Naive thymus-derived CD4-positive, alpha-beta T cell (primary cell): Measurements from ENCODE around the gene RNF14. TPM values are rescaled to one million over a fixed set of nuclear protein-coding genes. Genes with fewer than 3 reads are reported as not detected.

Experiments used
- ATAC-seq: fragments of 150-1000 bp; cut with Tn5 transposase; 2 replicates; pipeline ENCODE4 v1.10.0; 2021; ENCODE audit warnings: mild to moderate bottlenecking, moderate library complexity
- CTCF ChIA-PET: fragments of 350-600 bp; sonication (Branson Sonifier 250); formaldehyde crosslinking; loops from one replicate; lab custom pipeline; 2021; ENCODE audit warnings: antibody characterized with exemption; lab: Charles Lee
- POLR2A ChIA-PET: fragments of 350-600 bp; sonication (Branson Sonifier 250); formaldehyde crosslinking; loops from one replicate; lab custom pipeline; 2021; ENCODE audit warnings: antibody characterized with exemption, inconsistent platforms; lab: Charles Lee
- DNase-seq, 9 donors: peaks; one replicate each; pipeline versions ENCODE4 v3.0.0 to v3.0.0-alpha.2; 2020 to 2022; ENCODE audit warnings: mixed read lengths in 1 of 9
- H3K27ac ChIP-seq: one replicate; pipeline ENCODE4 v1.7.0; 2013; ENCODE audit warnings: mild to moderate bottlenecking, low read depth, low read length, moderate library complexity
- H3K27me3 ChIP-seq, 2 donors: one replicate each; pipeline ENCODE4 v1.7.0; 2013; ENCODE audit warnings: low read length in 2 of 2, mild to moderate bottlenecking in 2 of 2, moderate library complexity in 2 of 2; ENCODE audit not compliant: control insufficient read depth in 2 of 2, insufficient read depth in 2 of 2
- H3K36me3 ChIP-seq, 3 experiments: 1 replicate in 2 of 3; 2 replicates in 1 of 3; pipeline ENCODE4 v1.7.0; 2013; ENCODE audit warnings: low read length in 3 of 3, mild to moderate bottlenecking in 3 of 3, moderate library complexity in 1 of 3; ENCODE audit not compliant: insufficient read depth in 3 of 3, control insufficient read depth in 2 of 3
- H3K4me1 ChIP-seq, 2 donors: one replicate each; pipeline ENCODE4 v1.7.0; 2013; ENCODE audit warnings: low read length in 2 of 2, mild to moderate bottlenecking in 2 of 2, moderate library complexity in 1 of 2; ENCODE audit not compliant: control insufficient read depth in 2 of 2, insufficient read depth in 2 of 2
- H3K4me3 ChIP-seq: 2 replicates; pipeline ENCODE4 v1.7.0; 2013; ENCODE audit warnings: mild to moderate bottlenecking, low read length
- H3K9me3 ChIP-seq, 3 experiments: 1 replicate in 2 of 3; 2 replicates in 1 of 3; pipeline ENCODE4 v1.7.0; 2013; ENCODE audit warnings: low read length in 3 of 3; ENCODE audit not compliant: control insufficient read depth in 2 of 3
- H3K27ac Mint-ChIP-seq, 9 donors: one replicate each; pipeline ENCODE4 v1.8.0; 2020 to 2022; ENCODE audit warnings: mixed read lengths in 9 of 9, mild to moderate bottlenecking in 8 of 9, moderate library complexity in 5 of 9, inconsistent platforms in 2 of 9
- H3K27me3 Mint-ChIP-seq, 5 donors: one replicate each; pipeline ENCODE4 v1.8.0; 2021 to 2022; ENCODE audit warnings: mixed read lengths in 5 of 5, mild to moderate bottlenecking in 1 of 5
- H3K36me3 Mint-ChIP-seq, 5 donors: one replicate each; pipeline ENCODE4 v1.8.0; 2020 to 2022; ENCODE audit warnings: mixed read lengths in 5 of 5, mild to moderate bottlenecking in 3 of 5, inconsistent platforms in 1 of 5
- H3K4me1 Mint-ChIP-seq, 7 donors: one replicate each; pipeline ENCODE4 v1.8.0; 2020 to 2022; ENCODE audit warnings: mixed read lengths in 7 of 7, mild to moderate bottlenecking in 3 of 7, inconsistent platforms in 1 of 7
- H3K4me3 Mint-ChIP-seq, 10 donors: one replicate each; pipeline ENCODE4 v1.8.0; 2020 to 2022; ENCODE audit warnings: mild to moderate bottlenecking in 10 of 10, mixed read lengths in 10 of 10, moderate library complexity in 6 of 10, inconsistent platforms in 2 of 10
- H3K9me3 Mint-ChIP-seq, 11 donors: one replicate each; pipeline ENCODE4 v1.8.0; 2020 to 2022; ENCODE audit warnings: mixed read lengths in 11 of 11, mild to moderate bottlenecking in 4 of 11, inconsistent platforms in 1 of 11, moderate library complexity in 1 of 11
- intact Hi-C, 2 donors: fragments of 100-400 bp; cut with micrococcal nuclease; formaldehyde crosslinking; loops; one replicate each; pipeline ENCODE4 v1.15.1; 2023
- polyA plus RNA-seq, 2 donors: library from polyadenylated mRNA; unstranded; fragments of 300-500 nt; fragmentation: Illumina TruSeq; gene quantifications; one replicate each; pipeline ENCODE4 v1.2.3, GENCODE V29; 2021
- total RNA-seq, 6 experiments: library from RNA in 5 of 6; stranded (reverse) in 5 of 6; gene quantifications; 1 replicate in 5 of 6; 2 replicates in 1 of 6; pipeline ENCODE4 v1.2.3 and lab custom pipeline; 2021 to 2026

RNF14 gene
- total and polyA plus RNA-seq, 7 experiments from 2014 or later: 14.7 to 40.2 (median 31.4) TPM

DNA sequence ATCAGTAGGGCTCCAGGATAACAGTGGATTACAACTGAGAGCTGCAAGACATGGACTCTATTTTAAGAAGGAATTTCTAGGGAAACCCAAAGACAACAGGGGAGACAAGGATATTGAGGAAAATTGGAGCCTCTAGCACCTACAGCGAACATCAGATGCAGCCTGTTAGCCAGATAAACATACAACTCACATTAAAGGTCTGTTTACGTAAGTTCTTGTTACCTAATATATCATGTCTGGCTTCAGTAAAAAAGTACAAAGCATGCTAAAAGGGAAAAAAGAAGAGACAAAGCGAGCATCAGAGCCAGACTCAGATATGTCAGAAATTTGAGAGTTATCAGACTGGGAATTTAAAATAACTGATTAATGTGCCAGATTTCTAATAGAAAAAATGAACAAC, 26.8 kb downstream of the RNF14 start:
- Mint-ChIP-seq H3K27me3 (no peaks in the 10 kb centered on the region), H3K27ac (no peak overlapping the region), H3K4me1 (peaks cover 4 to 21% (median 12%) of the 10 kb centered on the region in 7 donors), H3K36me3 (peaks cover 0 to 38% (median 24%) of the 10 kb centered on the region in 5 donors), H3K4me3 (no peak overlapping the region), H3K9me3 (no peaks in the 10 kb centered on the region)
- no peak overlapping the region for H3K27ac ChIP-seq
- POLR2A ChIA-PET: interaction anchor here (0.6 to 1.2 kb wide), 3 partner anchors 159 to 868 kb away, joined by 3 to 4 read pairs (median 3); no protein-coding TSS in a partner anchor
- DNase-seq: no peak
- H3K4me3 ChIP-seq: no peak overlapping the region
- H3K4me1 ChIP-seq: no peaks in the 10 kb centered on the region
- no peak for ATAC-seq
- H3K36me3 ChIP-seq: peaks cover 6 to 8% (median 6%) of the 10 kb centered on the region in 3 experiments
- no peaks in the 10 kb centered on the region for H3K27me3 ChIP-seq
- CTCF ChIA-PET: interaction anchor here (0.9 to 10.6 kb wide), 4 partner anchors 16 to 150 kb away, joined by 3 to 117 read pairs (median 10); no protein-coding TSS in a partner anchor
- no peaks in the 10 kb centered on the region for H3K9me3 ChIP-seq
- intact Hi-C loops: no loop called here

DNA sequence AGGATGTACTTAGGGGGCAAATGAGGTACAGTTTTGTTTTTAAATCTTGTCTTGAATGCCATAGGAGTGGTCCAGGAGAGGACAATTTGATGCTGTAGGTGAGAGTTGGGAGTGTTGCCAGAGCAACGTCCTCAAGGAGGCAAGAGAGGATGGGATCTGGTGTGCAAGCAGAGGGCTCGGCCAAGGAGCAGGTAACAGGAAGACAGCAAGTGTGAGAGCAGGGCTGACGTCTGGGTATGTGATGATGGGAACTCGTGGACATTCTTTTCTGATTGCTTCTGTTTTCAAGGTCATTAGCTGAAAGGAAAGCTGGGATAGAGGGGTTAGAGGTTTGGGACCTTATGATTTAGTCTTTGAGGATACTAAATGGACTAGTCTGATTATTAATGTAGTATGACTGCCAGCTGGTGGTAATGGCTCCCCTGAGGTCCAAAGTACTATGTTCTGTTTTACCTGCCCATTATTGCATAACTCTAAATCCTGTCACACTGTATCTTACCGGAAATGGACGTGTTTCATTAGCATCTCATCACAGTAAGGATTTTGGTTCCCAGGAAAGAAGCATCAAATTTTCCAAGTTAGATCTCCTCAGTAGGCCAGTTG, 28.6 kb downstream of the RNF14 start:
- Histone ChIP-seq H3K9me3 (no peaks in the 10 kb centered on the region), H3K36me3 (peaks cover 6 to 18% (median 6%) of the 10 kb centered on the region in 3 experiments), H3K27ac (no peak overlapping the region), H3K27me3 (no peaks in the 10 kb centered on the region), H3K4me1 (no peaks in the 10 kb centered on the region), H3K4me3 (no peak overlapping the region)
- no peak for ATAC-seq
- H3K27ac Mint-ChIP-seq: peak overlapping the region in 3 of 9 donors; percentile 0 to 36 (median 4)
- H3K27me3 Mint-ChIP-seq: no peaks in the 10 kb centered on the region
- no peaks in the 10 kb centered on the region for H3K9me3 Mint-ChIP-seq
- ChIA-PET POLR2A (no interaction called here), CTCF (interaction anchor here (1.5 to 10.6 kb wide), 2 partner anchors 28 to 148 kb away, joined by 3 to 117 read pairs; partner anchors contain the start of gene RNF14)
- peaks cover under 1 to 24% (median 14%) of the 10 kb centered on the region in 7 donors for H3K4me1 Mint-ChIP-seq
- peaks cover 0 to 52% (median 24%) of the 10 kb centered on the region in 5 donors for H3K36me3 Mint-ChIP-seq
- intact Hi-C loops: no loop called here
- no peak for DNase-seq
- no peak overlapping the region for H3K4me3 Mint-ChIP-seq

DNA sequence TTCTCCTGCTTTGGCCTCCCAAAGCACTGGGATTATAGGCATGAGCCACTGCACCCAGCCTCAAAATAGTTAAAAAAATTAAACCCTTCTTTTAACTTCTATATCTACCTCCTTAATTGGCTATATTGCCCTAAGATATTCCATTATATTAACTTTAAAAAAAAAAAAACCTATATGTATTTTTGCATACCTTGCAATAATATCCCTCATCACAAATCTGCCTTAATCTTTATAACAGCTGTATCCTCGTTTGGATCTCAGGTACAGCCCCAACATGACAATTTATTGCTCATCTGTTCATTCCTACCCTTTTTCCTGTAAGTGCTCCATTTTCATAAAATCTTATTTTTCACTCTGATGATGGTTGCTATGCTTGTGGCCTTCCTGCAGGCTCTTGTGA, 31.3 kb downstream of the RNF14 start:
- Histone ChIP-seq H3K4me3 (no peak overlapping the region), H3K27me3 (no peaks in the 10 kb centered on the region), H3K27ac (no peak overlapping the region), H3K4me1 (peaks cover 0 to 20% of the 10 kb centered on the region in 2 donors), H3K9me3 (no peaks in the 10 kb centered on the region), H3K36me3 (peaks cover 0 to 19% (median 11%) of the 10 kb centered on the region in 3 experiments)
- CTCF ChIA-PET: interaction anchor here (0.7 to 2.0 kb wide), 8 partner anchors 9 to 143 kb away, joined by 3 to 8 read pairs (median 4); no protein-coding TSS in a partner anchor
- intact Hi-C loops: loop anchor here (1.0 to 10.0 kb wide), 4 partner anchors 15 to 325 kb away; partner anchors contain the start of gene SPRY4 (in 1 of the 2)
- peaks cover 13 to 40% (median 23%) of the 10 kb centered on the region in 7 donors for H3K4me1 Mint-ChIP-seq
- POLR2A ChIA-PET: interaction anchor here (3.6 kb wide), 1 partner anchor 13 kb away, joined by 17 read pairs; the partner anchor contains the start of gene GNPDA1
- peak overlapping the region in 5 of 9 donors; percentile 11 to 77 (median 20) for H3K27ac Mint-ChIP-seq
- no peak for ATAC-seq
- H3K9me3 Mint-ChIP-seq: no peaks in the 10 kb centered on the region
- DNase-seq: no peak
- H3K36me3 Mint-ChIP-seq: peaks cover 0 to 45% (median 14%) of the 10 kb centered on the region in 5 donors
- no peaks in the 10 kb centered on the region for H3K27me3 Mint-ChIP-seq
- no peak overlapping the region for H3K4me3 Mint-ChIP-seq

DNA sequence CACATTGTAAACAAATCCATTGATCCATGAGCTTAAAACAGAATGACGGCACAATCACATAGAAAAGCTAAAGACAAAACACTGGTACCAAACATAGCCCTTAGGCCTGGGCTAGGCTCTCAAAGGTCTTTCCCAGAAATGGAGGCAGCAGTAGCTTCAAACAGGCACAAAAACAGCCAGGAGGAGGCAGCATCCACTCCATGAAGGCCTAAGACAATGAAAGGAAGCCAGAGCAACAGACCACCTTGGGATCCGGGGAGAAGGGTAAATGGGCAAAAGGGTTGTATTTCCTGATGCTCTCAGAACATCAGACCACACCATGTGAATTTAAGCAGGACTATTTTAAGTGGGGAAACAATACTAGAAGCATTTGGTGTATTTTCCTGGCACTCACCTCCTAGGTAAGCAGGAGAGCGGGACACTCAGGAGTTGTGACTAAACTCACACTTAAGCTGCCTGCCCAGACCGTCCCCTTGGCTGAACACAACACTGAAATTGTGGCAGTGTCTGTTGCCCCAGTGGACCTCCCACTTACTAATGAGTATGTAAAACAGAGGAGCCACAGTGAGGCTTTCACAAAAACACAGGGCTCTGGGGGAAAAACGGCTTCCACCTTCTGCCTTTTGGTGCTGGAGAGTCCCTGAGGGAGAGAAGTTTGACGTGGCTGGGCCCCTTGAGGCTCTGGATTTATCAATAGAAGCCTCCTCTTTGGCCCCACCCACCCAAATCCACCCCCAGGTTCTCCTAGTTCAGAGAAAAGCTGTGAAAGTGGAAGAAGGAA, 32.0 kb downstream of the RNF14 start:
- ChIA-PET CTCF (interaction anchor here (0.6 to 2.0 kb wide), 8 partner anchors 8 to 759 kb away, joined by 3 to 8 read pairs (median 4); no protein-coding TSS in a partner anchor), POLR2A (interaction anchor here (0.6 to 3.6 kb wide), 2 partner anchors 12 to 603 kb away, joined by 3 to 17 read pairs; partner anchors contain the start of gene GNPDA1)
- Histone ChIP-seq H3K36me3 (peaks cover 0 to 19% (median 17%) of the 10 kb centered on the region in 3 experiments), H3K9me3 (no peaks in the 10 kb centered on the region), H3K27me3 (no peaks in the 10 kb centered on the region), H3K27ac (no peak overlapping the region), H3K4me1 (peaks cover 0 to 27% of the 10 kb centered on the region in 2 donors), H3K4me3 (no peak overlapping the region)
- no peak for DNase-seq
- Mint-ChIP-seq H3K27me3 (no peaks in the 10 kb centered on the region), H3K4me1 (peaks cover 19 to 47% (median 29%) of the 10 kb centered on the region in 7 donors), H3K27ac (peak overlapping the region in 7 of 9 donors; percentile 3 to 77 (median 19)), H3K4me3 (no peak overlapping the region), H3K9me3 (no peaks in the 10 kb centered on the region), H3K36me3 (peaks cover 0 to 48% (median 19%) of the 10 kb centered on the region in 5 donors)
- intact Hi-C loops: loop anchor here (1.0 to 10.0 kb wide), 4 partner anchors 14 to 324 kb away; partner anchors contain the start of gene SPRY4 (in 1 of the 2)
- ATAC-seq: no peak

DNA sequence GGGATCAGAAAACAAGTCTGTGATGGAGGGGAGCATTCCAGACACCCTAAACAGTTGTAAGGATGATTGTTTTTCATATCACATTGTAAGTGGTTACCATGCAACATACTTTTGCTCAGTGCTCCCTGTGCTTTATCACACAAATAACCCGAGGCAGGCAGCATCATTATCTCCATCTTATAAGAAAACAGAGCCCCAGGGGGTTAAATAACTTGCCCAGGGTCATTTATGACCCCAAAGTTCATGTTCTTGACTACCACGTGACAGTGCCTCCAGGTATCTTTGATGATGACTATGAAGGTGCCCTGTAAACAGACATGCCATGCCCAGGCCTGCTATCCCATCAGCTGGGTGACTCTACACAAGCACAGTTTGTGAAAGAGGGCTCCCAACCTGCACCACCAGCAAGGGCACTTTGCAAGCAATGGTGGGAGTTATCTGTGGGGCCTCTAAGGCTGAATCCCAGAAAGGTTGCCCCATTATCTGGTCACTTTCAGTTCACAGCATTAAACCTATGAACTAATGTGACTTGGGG, 34.4 kb downstream of the RNF14 start:
- DNase-seq (no peak), ATAC-seq (no peak)
- Mint-ChIP-seq H3K9me3 (peaks cover 0 to 3% (median 0%) of the 10 kb centered on the region in 11 donors), H3K27ac (peak overlapping the region in 8 of 9 donors; percentile 59 to 89 (median 80)), H3K4me3 (peak overlapping the region in 7 of 10 donors; percentile 9 to 79 (median 67)), H3K27me3 (no peaks in the 10 kb centered on the region), H3K4me1 (peaks cover 36 to 71% (median 53%) of the 10 kb centered on the region in 7 donors), H3K36me3 (peaks cover 0 to 62% (median 15%) of the 10 kb centered on the region in 5 donors)
- Histone ChIP-seq H3K4me3 (no peak overlapping the region), H3K9me3 (no peaks in the 10 kb centered on the region), H3K27me3 (no peaks in the 10 kb centered on the region), H3K4me1 (peaks cover 9 to 49% of the 10 kb centered on the region in 2 donors), H3K36me3 (peaks cover 0 to 19% (median 17%) of the 10 kb centered on the region in 3 experiments), H3K27ac (no peak overlapping the region)
- ChIA-PET CTCF (interaction anchor here (1.0 to 1.2 kb wide), 2 partner anchors 95 to 140 kb away, joined by 5 read pairs; no protein-coding TSS in a partner anchor), POLR2A (interaction anchor here (0.7 to 2.3 kb wide), 3 partner anchors 10 to 140 kb away, joined by 3 to 7 read pairs (median 6); partner anchors contain the start of gene GNPDA1)
- intact Hi-C loops: loop anchor here in 1 of 2 donors (10.0 kb wide), 1 partner anchor 321 kb away; the partner anchor contains the start of gene SPRY4
